GM21367 (cell line): ENCODE results near the gene RBM19.

Experiments
- ATAC-seq: cut with Tn5 transposase; IDR thresholded peaks from one replicate; pipeline ENCODE4 v1.9.1; 2021; ENCODE audit not compliant: unreplicated experiment

Gene RBM19

GRCh38 chr12:113959096-113959495, 7.0 kb downstream of the RBM19 start:
- no peak for ATAC-seq

- no peak for ATAC-seq
Measured at GRCh38 chr12:113958108-113958507, 8.0 kb downstream of the RBM19 start.

GRCh38 chr12:113957627-113958026, 8.5 kb downstream of the RBM19 start:
- no peak for ATAC-seq

GRCh38 chr12:113955109-113955970, 10.8 kb downstream of the RBM19 start:
- ATAC-seq, result no peak

- ATAC-seq, result no peak
Measured at GRCh38 chr12:113954547-113954946, 11.6 kb downstream of the RBM19 start.

- ATAC-seq, result no peak
Measured at GRCh38 chr12:113950873-113951272, 15.3 kb downstream of the RBM19 start.

- no peak for ATAC-seq
Measured at GRCh38 chr12:113949321-113950305, 16.5 kb downstream of the RBM19 start.

GRCh38 chr12:113948151-113948914, 17.8 kb downstream of the RBM19 start:
- ATAC-seq, result no peak

- no peak for ATAC-seq
Measured at GRCh38 chr12:113946175-113946574, 19.9 kb downstream of the RBM19 start.

GRCh38 chr12:113945174-113946173, 20.7 kb downstream of the RBM19 start:
- no peak for ATAC-seq

GRCh38 chr12:113942209-113942608, 23.9 kb downstream of the RBM19 start:
- ATAC-seq, result no peak

GRCh38 chr12:113941208-113941486, 25.0 kb downstream of the RBM19 start:
- ATAC-seq, result no peak

- no peak for ATAC-seq
Measured at GRCh38 chr12:113940357-113941207, 25.5 kb downstream of the RBM19 start.

GRCh38 chr12:113939867-113940266, 26.3 kb downstream of the RBM19 start:
- ATAC-seq, result no peak

- ATAC-seq, result no peak
Measured at GRCh38 chr12:113938471-113938870, 27.7 kb downstream of the RBM19 start.

GRCh38 chr12:113936460-113936859, 29.7 kb downstream of the RBM19 start:
- no peak for ATAC-seq

- ATAC-seq, result no peak
Measured at GRCh38 chr12:113935459-113935858, 30.7 kb downstream of the RBM19 start.

GRCh38 chr12:113934946-113935345, 31.2 kb downstream of the RBM19 start:
- no peak for ATAC-seq
